ENCODE measurements around the gene RNF13. TPM values are rescaled to one million over a fixed set of nuclear protein-coding genes. Genes with fewer than 3 reads are reported as not detected.

RNF13 gene
- total RNA-seq, 1 donor from 2014 or later, result 49.9 TPM

DNA sequence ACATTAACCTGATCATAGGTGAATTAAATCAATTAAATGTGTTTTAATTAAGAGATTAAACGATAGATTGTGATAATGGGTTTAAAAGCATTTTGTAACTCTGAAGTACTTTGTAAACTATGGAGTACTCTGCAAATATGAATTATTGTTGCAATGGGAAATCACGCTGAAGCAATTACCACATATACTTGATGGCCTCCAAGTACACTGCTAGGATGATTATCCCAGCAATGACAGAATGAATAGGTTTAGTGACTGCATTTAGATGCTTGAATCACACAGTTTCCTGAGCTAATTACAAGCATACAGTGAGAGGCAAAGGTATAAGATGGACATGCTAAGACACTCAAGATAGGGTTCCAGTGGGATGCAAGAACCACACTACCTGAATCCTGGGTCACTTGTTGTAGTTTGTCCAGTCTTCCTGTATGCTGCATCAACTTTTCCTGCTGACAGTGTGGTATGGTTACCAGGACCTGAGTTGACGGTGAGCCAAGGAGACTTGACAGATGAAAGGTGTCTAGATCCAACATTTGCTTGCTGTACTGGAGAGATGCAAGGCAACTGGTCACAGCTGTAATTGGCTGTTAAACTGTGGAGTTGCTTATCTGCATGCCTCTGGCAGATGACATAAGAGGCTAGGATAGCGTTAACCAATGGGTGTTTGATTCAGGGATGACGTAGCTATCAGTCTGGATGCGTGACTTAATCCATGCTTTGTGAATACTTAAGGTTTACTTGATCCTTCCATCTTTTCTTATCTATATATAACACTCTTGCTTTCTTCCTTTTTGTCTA is 38.0 kb downstream of the RNF13 start:
- no peak for FAIRE-seq
- no peak overlapping the region for H3K4me2 ChIP-seq (ENCODE audit: low read length)
- H3K27ac Mint-ChIP-seq (ENCODE audit: unreplicated experiment), result no peak overlapping the region

DNA sequence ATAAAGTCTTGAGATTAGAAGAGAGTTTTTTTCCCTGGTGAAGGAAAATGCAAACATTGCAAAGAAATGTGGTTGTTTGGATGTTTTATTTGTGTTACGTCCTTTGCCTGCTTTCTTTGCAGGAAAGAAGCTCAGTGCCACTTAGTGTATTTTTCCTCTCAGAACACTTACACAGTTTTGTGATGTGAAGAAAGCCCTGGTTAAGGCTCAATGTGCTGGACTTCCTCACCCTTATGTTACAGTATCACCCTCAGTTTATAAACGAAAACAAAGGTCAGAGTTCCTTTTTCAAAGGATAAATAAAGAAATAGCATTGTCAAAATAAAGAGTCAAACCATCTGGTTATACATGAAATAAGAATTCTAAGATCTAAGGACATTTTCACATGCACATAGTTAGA is 45.9 kb downstream of the RNF13 start:
- no peak overlapping the region for H3K9ac ChIP-seq (ENCODE audit: low read length)
- Mint-ChIP-seq H3K36me3 (ENCODE audit: low read depth, unreplicated experiment) (no peaks in the 10 kb centered on the region), H3K27me3 (ENCODE audit: low read depth, unreplicated experiment) (no peaks in the 10 kb centered on the region), H3K4me3 (ENCODE audit: unreplicated experiment) (no peak overlapping the region), H3K27ac (ENCODE audit: unreplicated experiment) (no peak overlapping the region), H3K4me1 (ENCODE audit: low read depth, unreplicated experiment) (no peaks in the 10 kb centered on the region), H3K9me3 (ENCODE audit: unreplicated experiment) (no peaks in the 10 kb centered on the region)
- no peak for FAIRE-seq
- H4K20me1 ChIP-seq (ENCODE audit: insufficient read depth, low read length), result no peaks in the 10 kb centered on the region
- no peak overlapping the region for H3K4me3 ChIP-seq (ENCODE audit: insufficient read depth, low read depth, low read length)
- no peak for DNase-seq (ENCODE audit: low read depth)
- no peaks in the 10 kb centered on the region for H3K4me1 ChIP-seq (ENCODE audit: insufficient read depth, low read length)
- H3K27ac ChIP-seq (ENCODE audit: low read depth, low read length), result no peak overlapping the region
- no peak for TF ChIP-seq EZH2 (IDR thresholded peaks at IDR 0.05; ENCODE audit: insufficient read depth, low read length)
- TF ChIP-seq, protein P1, sequence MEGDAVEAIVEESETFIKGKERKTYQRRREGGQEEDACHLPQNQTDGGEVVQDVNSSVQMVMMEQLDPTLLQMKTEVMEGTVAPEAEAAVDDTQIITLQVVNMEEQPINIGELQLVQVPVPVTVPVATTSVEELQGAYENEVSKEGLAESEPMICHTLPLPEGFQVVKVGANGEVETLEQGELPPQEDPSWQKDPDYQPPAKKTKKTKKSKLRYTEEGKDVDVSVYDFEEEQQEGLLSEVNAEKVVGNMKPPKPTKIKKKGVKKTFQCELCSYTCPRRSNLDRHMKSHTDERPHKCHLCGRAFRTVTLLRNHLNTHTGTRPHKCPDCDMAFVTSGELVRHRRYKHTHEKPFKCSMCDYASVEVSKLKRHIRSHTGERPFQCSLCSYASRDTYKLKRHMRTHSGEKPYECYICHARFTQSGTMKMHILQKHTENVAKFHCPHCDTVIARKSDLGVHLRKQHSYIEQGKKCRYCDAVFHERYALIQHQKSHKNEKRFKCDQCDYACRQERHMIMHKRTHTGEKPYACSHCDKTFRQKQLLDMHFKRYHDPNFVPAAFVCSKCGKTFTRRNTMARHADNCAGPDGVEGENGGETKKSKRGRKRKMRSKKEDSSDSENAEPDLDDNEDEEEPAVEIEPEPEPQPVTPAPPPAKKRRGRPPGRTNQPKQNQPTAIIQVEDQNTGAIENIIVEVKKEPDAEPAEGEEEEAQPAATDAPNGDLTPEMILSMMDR (IDR thresholded peaks at IDR 0.05; ENCODE audit: insufficient read depth, low read depth, low read length), result no peak
- H3K9me3 ChIP-seq (ENCODE audit: insufficient read depth, low read depth, low read length), result no peaks in the 10 kb centered on the region
- H3K27me3 ChIP-seq (ENCODE audit: insufficient read depth, low read length), result no peaks in the 10 kb centered on the region
- peaks cover 2% of the 10 kb centered on the region for H3K36me3 ChIP-seq (ENCODE audit: insufficient read depth, low read length)
- no peak overlapping the region for H3K4me2 ChIP-seq (ENCODE audit: low read length)
- H3K79me2 ChIP-seq (ENCODE audit: insufficient read depth, low read length), result no peaks in the 10 kb centered on the region
- no peak overlapping the region for H2AFZ ChIP-seq (ENCODE audit: low read depth, low read length)

More for the DNA sequence above, 38.0 kb downstream of the RNF13 start:
- no peak for DNase-seq (ENCODE audit: low read depth)
- Histone ChIP-seq H3K9me3 (ENCODE audit: insufficient read depth, low read depth, low read length) (no peaks in the 10 kb centered on the region), H3K4me1 (ENCODE audit: insufficient read depth, low read length) (no peaks in the 10 kb centered on the region), H4K20me1 (ENCODE audit: insufficient read depth, low read length) (peaks cover 11% of the 10 kb centered on the region), H3K27me3 (ENCODE audit: insufficient read depth, low read length) (no peaks in the 10 kb centered on the region), H3K9ac (ENCODE audit: low read length) (no peak overlapping the region), H2AFZ (ENCODE audit: low read depth, low read length) (no peak overlapping the region), H3K36me3 (ENCODE audit: insufficient read depth, low read length) (peaks cover 4% of the 10 kb centered on the region), H3K27ac (ENCODE audit: low read depth, low read length) (no peak overlapping the region), H3K79me2 (ENCODE audit: insufficient read depth, low read length) (no peaks in the 10 kb centered on the region), H3K4me3 (ENCODE audit: insufficient read depth, low read depth, low read length) (no peak overlapping the region)
- TF ChIP-seq, protein P1 (IDR thresholded peaks at IDR 0.05; ENCODE audit: insufficient read depth, low read depth, low read length), result no peak
- TF ChIP-seq EZH2 (IDR thresholded peaks at IDR 0.05; ENCODE audit: insufficient read depth, low read length), result no peak
- no peaks in the 10 kb centered on the region for H3K4me1 Mint-ChIP-seq (ENCODE audit: low read depth, unreplicated experiment)
- no peaks in the 10 kb centered on the region for H3K9me3 Mint-ChIP-seq (ENCODE audit: unreplicated experiment)
- no peak overlapping the region for H3K4me3 Mint-ChIP-seq (ENCODE audit: unreplicated experiment)
- no peaks in the 10 kb centered on the region for H3K27me3 Mint-ChIP-seq (ENCODE audit: low read depth, unreplicated experiment)
- peaks cover 11% of the 10 kb centered on the region for H3K36me3 Mint-ChIP-seq (ENCODE audit: low read depth, unreplicated experiment)

DNA sequence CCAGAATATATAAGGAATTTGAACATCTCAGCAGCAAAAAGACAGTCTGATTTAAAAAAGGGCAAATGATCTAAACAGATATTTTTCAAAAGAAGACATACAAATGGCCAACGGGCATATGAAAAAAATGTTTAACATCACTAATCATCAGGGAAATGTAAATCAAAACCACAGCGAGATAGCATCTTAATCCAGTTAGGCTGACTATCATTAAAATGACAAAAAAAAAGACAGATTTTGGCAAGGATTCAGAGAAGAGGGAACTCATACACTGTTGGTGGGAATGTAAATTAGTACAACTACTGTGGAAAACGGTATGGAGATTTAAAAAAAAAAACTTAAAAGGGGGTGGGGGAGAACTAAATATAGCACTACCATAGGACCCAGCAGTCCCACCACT is 47.9 kb downstream of the RNF13 start:
- H3K27me3 Mint-ChIP-seq (ENCODE audit: low read depth, unreplicated experiment), result no peaks in the 10 kb centered on the region
- Histone ChIP-seq H3K79me2 (ENCODE audit: insufficient read depth, low read length) (no peaks in the 10 kb centered on the region), H3K4me3 (ENCODE audit: insufficient read depth, low read depth, low read length) (no peak overlapping the region), H3K9ac (ENCODE audit: low read length) (no peak overlapping the region), H3K27me3 (ENCODE audit: insufficient read depth, low read length) (no peaks in the 10 kb centered on the region), H3K4me2 (ENCODE audit: low read length) (no peak overlapping the region), H3K9me3 (ENCODE audit: insufficient read depth, low read depth, low read length) (no peaks in the 10 kb centered on the region), H3K27ac (ENCODE audit: low read depth, low read length) (no peak overlapping the region), H3K36me3 (ENCODE audit: insufficient read depth, low read length) (no peaks in the 10 kb centered on the region), H3K4me1 (ENCODE audit: insufficient read depth, low read length) (no peaks in the 10 kb centered on the region), H4K20me1 (ENCODE audit: insufficient read depth, low read length) (no peaks in the 10 kb centered on the region), H2AFZ (ENCODE audit: low read depth, low read length) (no peak overlapping the region)
- no peak overlapping the region for H3K4me3 Mint-ChIP-seq (ENCODE audit: unreplicated experiment)
- TF ChIP-seq EZH2 (IDR thresholded peaks at IDR 0.05; ENCODE audit: insufficient read depth, low read length), result no peak
- TF ChIP-seq, protein P1 (IDR thresholded peaks at IDR 0.05; ENCODE audit: insufficient read depth, low read depth, low read length), result no peak
- H3K36me3 Mint-ChIP-seq (ENCODE audit: low read depth, unreplicated experiment), result no peaks in the 10 kb centered on the region
- no peak overlapping the region for H3K27ac Mint-ChIP-seq (ENCODE audit: unreplicated experiment)
- no peaks in the 10 kb centered on the region for H3K4me1 Mint-ChIP-seq (ENCODE audit: low read depth, unreplicated experiment)
- no peak for DNase-seq (ENCODE audit: low read depth)
- FAIRE-seq, result no peak
- H3K9me3 Mint-ChIP-seq (ENCODE audit: unreplicated experiment), result peaks cover 3% of the 10 kb centered on the region
